Activated CD4-positive, CD25-positive, alpha-beta regulatory T cell (primary cell): ENCODE results near the gene ZNF655.
A peak's percentile ranks its signal among the peaks of the same experiment; 100 is the strongest.
"Not testable (repeated sequence)": the region's sequence is repeated elsewhere in the genome, so short reads cannot be mapped to it uniquely, and the experiment has no call there.

ENCODE experiments used
- DNase-seq, 4 experiments: peaks; one replicate each; lab custom pipeline; 2025; lab: John Stamatoyannopoulos, UW

Gene ZNF655

DNA sequence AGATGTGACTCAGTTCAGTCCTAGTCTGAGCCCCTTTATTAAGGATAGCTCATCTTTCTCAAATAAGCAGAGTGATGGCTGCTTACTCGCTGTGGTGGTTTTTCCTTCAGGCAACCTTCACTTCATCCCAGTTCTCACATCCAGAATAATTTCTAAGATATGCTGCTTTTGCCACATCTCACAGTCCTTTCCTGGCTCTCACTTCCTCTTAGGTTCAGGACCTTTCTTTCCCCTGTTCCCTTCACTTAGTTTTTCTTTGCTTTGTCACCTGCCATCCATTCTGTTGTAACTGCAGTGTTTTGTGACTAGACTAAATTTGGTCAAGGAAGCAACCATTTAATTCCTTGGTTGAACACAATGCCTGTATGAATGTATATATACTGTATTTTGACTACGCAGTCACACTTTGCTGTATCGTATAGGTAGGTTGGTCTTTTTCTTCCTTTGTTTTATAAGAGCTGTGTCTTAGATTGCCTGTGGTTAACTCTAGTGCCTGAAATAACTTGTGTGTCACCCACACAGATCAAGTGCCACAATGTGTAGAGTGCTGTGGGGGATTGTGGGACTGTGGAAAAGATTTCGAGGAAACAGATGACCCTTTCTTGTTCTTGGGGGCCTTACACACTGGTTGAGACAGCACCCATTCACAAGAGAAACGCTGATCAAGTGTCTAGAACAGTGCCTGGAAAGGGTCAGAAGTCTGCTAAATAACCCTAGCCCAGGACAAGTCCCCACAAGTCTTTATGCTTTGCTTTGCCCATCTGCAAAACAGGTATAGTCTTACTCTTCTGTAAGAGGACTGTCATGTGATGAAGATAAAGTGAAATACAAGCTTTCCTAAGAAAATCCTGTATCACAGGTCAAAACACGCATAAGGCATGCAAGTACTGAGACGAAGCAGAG lies 2.6 kb downstream of the ZNF655 start:
- no peak for DNase-seq

DNA sequence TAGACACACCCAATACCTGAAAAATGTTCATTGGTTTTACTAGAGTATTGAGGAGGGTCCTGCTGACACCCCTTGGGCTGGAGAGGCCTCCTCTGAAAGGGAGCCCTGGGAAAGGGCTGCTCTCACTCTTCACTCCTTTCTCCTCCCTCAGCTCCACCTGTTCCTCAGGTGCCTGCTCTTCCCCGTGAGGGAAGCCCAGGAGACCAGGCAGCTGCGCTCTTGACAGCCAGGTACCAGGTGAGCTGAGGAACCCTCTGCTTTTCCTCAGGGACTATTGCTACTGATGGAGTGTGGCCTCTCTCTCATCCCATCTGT lies 3.3 kb downstream of the ZNF655 start:
- no peak for DNase-seq

DNA sequence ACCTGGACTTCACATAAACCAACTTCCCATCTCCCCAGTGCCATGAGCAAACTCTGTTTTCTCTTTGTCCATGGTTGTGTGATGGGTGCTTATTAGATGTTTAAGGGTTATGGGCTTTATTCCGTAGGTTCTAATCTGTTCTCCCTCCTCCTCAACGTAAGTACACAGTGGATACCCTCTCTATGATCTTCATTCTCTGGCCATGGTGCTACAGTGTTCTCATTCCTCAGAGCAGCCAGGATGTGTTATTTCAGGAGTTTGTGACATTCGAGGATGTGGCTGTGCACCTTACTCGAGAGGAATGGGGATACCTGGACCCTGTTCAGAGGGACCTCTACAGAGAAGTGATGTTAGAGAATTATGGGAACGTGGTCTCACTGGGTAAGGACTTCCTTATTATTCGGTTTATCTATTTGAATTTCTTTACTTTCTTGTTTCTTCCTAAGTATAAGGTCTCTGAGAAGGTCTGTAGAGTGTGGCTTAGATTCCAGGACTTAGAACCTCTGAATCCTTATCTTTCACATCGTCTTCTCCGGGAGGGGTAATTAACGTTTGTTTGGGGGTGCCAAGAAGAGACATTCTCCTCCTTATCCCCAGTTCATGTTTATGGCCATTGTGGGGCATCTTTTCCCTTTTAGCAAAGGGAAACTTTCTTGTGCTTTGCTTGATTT lies 3.8 kb downstream of the ZNF655 start:
- DNase-seq: no peak

DNA sequence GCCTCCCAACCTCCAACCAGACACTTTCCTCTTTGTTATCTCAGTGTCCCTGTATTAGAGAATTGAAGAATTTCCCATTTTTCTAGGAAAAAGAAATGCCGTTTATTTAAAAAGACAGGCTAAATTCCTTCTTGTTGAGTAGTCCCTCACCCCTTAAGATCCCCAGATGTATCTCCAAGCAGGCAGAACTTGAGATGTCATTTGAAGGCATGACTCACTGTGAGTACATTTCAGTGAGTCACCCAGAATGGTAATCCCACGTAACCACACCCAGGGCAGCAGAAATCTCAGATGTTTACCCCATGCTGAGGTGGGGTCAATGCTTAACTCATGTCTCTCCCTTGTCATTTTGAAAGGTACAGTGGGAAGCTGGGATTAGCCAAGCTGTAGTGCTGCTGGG lies 4.4 kb downstream of the ZNF655 start:
- no peak for DNase-seq

DNA sequence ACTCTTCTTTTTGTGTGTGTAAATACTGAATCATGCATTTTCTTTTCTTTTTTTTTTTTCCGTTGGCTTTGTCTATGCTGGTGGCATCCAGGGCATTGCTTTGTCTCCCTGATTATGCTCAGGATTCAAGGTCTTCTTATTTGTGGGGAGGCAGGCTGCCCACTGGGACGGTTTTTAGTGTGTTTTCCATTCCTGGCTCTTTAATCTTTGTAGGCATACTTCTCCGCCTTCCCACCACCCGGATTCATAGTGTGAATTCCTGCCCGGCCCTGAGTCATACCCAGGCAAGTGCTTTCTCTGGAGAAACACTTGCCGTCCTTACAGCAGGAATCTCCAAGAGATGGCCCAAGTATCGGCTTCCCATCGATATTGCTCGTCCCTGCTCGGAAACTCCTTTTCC lies 5.2 kb downstream of the ZNF655 start:
- no peak for DNase-seq

DNA sequence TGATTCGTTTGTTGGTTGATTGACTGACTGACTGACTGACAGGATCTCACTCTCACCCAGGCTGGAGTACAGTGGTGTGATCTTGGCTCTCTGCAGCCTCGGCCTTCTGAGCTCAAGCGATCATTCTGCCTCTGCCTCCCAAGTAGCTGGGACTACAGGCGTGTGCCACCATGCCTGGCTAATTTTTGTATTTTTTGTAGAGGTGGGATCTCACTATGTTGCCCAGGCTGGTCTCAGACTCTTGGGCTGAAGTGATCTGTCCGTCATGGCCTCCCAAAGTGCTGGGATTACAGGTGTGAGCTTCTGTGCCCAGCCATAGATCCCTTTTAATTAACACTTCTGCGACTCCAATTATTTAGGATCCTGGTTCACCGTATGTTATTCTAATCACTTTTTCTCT lies 10.3 kb downstream of the ZNF655 start:
- DNase-seq: not testable (repeated sequence)

DNA sequence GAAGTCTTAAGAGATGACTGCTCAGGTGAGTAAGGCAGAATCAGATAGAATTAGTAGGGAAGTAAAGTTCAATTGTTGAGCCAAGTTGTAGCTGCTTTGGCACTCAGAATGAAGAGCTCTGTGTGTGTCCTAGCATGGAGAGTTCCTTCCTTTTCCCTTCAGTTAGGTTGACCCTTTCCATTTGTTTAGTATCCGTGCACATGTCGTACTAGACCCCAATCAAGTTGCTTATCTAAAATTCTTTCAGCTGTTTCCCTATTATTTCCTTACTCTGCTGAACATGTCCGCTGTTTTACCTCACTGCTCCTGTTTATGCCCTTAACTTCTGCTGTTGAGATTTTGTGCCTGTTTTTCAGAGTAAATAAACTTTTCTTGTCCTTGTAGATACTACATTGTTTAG lies 13.3 kb downstream of the ZNF655 start:
- DNase-seq: no peak

DNA sequence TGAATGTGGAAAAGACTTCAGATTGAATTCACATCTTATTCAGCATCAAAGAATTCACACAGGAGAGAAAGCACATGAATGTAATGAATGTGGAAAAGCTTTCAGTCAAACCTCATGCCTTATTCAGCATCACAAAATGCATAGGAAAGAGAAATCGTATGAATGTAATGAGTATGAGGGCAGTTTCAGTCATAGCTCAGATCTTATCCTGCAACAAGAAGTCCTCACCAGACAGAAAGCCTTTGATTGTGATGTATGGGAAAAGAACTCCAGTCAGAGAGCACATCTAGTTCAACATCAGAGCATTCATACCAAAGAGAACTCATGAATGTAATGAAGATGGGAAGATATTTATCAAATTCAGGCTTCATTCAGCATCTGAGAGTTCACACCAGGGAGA lies 14.8 kb downstream of the ZNF655 start:
- DNase-seq: no peak

DNA sequence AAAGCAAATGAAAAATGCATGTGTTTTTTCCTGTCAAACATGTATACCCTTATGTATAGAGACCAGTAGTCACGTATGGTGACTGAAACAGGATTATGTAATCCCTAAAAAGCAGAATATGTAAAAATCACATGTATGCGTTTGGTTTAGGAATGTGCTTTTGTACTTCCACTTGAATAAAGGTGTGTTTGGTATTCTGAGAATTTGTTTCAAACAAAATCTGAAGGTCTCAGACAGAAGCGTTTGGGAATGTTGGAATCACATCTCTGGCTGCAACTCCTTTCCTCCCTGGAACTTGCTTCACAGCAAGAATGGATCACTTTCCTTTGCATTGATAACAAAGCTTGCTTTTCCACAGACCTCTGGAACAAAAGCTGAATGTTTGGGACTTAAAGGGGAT lies 17.8 kb downstream of the ZNF655 start:
- no peak for DNase-seq

DNA sequence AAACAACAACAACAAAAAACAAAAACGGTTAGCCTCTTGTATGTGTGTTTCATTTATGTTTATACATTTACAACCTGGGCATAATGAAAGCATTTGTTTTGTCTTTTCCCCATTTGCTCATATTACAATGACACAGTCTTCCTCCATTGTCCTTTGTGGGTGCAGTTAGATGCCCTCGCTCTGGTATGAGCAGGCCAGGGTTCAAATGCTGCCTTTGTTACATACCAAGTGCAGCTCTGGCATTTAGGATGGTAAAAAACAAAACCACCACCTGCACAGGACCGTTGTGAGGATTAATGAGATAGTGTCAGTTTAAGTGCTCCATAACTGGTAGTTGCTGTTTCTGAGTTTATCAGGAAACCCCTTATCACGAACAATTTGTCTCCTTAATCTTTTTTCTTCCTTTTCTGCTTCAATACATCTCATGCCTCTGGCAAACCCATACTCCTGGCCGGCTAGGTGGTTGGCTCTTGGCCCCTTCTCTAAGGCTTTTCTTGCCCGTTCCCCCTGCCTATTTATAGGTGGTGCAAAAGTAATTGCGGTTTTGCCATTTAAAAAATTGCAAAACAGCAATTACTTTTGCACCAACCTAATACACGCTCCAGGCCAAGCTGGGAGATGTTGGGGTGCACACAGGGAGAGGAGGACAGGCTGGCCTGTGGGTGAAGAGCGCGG lies 21.0 kb downstream of the ZNF655 start:
- DNase-seq: no peak

DNA sequence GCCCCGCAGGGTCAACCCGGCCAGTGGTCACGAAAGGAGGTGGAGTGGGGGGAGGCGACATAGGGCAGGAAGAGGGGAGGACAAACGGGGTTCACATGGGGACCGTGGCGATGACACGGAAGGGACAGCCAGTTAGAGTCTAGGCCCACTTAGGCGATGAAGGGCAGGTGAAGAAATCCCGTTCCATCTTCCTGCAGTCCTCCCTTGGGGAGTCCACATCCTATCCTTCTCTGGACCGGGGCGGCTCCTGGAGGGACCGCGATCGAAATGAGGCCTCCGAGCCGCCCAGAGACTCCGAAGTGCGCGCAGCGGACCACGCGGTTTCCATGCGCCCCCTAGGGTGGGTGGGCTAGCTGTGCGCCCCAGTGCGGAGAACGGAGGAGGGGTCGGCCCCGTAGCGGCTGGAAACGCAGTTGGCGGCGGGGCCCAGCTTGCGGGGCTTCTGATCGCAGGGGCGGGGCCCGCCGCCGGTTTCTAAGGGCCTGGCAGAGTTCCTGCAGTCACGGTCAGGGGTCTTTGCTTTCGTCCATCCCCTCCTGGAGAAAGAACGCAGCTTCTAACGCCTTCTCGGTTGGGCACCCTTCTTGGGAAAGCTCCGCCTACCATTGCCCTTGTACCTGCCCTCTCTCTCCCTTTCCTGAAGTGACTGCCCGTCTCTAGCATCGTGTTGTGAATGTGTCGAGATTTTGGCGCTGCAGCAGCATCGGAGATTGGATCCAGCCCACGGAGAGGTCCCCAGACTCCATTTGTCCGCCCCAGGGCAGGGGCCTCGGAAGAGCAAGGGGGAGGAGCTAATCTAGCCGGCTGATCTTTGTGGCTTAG lies 21.7 kb downstream of the ZNF655 start:
- peak; percentile 17 to 55 (median 42) for DNase-seq

DNA sequence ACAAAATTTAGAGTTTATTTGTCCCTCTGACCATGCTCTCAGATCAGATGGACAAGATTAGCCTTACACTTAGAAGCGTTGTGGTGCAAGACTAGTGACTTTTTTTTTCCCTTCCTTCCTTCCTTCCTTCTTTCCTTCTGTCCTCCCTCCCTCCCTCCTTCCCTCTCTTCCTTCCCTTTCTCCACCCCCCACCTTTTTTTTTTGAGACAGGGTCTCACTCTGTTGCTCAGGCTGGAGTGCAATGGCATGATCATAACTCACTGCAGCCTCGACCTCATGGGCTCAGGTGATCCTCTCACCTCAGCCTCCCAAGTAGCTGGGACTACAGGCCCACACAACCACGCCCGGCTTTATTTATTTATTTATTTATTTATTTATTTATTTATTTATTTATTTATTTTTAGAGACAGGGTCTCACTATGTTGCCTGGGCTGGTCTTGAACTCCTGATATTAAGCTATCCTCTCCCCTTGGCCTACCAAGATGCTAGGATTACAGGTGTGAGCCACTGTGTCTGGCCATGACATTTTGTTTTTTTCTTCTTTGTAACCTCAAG lies 22.4 kb downstream of the ZNF655 start:
- not testable (repeated sequence) for DNase-seq

DNA sequence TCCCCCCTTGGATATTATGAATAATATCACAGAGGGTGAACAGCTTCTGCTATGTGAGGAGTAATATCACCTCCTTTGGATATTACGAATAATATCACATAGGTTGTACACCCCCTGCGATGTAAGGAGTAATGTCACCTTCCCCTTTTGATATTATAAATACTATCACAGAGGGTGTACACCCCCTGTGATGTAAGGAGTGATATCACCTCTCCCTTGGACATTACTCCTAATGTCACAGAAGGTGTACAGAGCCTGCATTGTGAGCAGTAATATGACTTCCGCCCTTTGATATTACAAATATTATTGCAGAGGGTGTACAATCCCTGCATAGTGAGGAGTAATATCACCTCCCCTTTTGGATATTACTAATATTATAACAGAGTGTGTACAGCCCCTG lies 30.4 kb downstream of the ZNF655 start:
- DNase-seq: no peak

DNA sequence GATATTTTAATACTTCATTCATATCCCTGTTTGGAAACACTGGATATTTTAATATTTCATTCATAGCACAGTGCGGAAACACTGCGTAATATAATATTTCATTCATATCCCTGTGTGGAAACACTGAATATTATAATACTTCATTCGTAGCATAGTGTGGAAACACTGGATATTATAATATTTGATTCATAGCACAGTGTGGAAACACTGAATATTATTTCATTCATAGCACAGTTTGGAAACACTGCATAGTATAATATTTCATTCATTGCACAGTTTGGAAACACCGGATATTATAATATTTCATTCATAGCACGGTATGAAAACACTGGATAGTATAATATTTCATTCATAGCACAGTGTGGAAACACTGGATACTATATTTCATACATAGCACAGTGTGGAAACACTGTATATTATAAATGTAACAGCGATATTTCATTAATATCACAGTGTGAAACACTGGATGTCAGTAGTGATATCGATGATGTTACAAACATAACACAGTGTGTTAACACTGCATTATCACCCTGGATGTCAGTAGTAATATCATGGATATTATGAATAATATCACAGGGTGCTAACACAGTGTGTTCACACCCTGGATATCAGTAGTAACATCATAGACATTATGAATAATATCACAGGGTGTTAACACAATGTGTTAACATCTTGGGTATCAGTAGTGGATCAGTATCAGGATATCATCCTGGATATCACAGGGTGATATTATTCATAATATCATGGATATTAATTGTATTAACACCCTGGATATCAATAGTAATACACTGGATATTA lies 36.7 kb downstream of the ZNF655 start:
- DNase-seq: no peak

DNA sequence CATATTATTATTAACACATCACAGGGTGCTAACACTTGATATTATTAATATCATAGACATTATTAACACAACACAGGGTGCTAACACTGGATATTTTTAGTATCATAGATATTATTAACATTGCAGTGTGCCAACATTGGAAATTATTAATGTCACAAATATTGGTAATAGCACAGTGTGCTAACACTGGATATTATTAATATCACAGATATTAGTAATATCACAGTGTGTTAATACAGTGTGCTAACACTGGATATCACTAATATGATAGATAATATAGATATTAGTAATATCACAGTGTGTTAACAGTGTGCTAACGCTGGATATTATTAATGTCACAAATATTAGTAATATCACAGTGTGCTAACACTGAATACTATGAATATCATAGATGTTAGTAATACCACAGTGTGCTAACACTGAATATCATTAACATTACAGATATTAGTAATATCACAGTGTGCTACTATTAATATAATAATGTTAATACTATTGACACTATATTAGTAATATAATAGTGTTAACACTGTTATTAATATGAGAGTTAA lies 38.0 kb downstream of the ZNF655 start:
- DNase-seq: no peak

DNA sequence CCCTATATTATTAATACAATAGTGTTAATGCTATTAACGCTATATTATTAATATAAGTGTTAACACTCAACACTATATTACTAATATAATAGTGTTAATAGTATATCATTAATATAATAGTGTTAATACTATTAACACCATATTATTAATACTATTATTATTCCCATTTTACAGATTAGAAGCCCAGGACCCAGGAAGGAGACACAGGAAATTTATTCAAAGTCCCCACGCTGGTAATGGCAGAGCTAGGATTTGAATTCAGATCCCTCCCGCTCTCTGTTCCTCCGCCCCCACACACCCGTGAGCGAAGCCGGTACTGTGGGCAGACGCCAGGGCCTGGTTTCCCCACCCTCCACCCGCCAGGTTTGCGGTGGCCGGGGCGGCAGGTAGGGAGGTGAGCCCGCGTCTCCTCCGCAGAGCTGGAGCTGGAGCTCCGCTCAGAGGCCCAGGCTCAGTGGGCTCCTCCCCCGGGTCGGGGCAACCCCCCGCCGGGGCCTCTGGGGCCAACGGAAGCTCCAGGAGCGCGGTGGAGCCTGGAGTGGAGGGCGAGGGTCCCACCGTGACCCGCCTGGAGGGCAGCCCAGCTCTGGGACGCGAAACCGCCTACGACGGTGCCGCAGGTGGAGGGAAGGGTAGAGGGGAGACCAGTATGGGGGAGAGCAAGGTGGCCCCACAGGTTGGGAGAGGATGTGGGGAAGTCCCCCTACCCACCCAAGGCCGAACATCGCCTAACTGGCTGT lies 39.5 kb downstream of the ZNF655 start, which contains the start of gene TMEM225B:
TMEM225B (plus strand) TSS at position 506 of the 740 bp plus-strand sequence. CDS start 6,122 bp downstream, outside the sequence.
- no peak for DNase-seq

DNA sequence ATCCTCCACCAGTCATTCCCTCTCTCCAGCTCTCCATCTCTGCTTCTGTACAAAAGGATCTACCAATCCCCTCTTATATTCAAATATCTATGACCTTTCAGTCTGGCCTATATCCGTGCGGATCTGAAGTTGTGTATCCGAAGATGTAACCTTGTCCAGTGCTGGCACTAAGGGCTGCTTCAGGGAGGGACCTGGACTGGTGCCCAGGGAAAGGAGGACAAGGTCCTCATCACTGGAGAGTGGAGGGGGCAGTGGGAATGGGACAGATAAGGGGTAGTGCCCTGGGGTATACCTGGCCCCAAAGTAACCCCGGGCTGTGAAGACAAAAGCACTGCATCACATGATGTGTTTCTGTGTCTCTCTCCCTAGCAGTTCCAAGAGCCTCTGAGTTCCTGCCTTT lies 41.4 kb downstream of the ZNF655 start:
- DNase-seq: no peak

DNA sequence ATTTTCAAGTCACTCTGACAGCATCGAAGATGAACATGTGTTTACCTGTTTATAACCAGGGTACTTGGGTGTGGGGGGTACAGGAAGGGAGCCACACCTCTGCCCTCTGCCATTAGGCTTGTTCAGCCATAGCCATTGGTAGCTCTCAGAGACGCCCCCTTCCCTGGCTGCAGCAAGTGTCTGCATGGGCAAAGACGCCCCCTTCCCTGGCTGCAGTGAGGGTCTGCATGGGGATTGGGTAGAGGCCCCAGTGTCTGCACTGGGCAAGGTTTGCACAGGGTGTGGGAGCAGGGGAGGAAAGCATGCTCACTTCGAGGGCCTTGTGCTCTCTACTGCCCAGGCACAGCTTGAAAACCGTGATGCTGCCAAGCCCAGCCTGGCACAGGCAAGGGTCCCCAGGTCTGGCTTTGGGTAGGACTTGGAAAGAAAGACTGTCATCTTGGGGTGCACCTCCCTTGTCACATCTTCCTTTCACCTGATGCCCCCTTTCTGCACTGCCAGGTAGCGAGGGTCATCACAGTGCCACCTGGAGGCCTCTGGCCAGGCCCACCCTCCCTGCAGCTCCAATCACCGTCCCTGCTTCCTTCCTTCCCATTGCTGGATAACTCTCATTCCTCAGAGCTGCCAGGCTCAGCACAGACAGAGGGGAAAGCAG lies 43.3 kb downstream of the ZNF655 start:
- DNase-seq: no peak

DNA sequence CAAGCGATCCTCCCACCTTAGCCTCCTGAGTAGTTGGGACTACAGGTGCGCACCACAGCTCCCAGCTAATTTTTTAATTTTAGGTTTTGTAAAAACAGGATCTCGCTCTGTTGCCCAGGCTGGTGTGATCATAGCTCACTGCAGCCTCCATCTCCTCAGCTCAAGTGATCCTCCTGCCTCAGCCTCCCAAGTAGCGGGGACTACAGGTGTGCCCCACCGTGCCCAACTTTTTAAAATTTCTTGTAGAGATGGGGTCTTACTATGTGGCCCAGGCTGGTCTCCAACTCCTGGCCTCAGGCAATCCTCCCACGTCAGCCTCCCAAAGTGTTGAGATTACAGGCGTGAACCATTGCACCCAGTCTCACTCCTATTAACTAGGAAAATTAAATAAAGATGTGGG lies 47.1 kb downstream of the ZNF655 start:
- DNase-seq: no peak
